Keratinocyte (primary cell): ENCODE data around the gene GPC5. TPM values are rescaled to one million over a fixed set of nuclear protein-coding genes. Genes with fewer than 3 reads are reported as not detected.
"Not testable (repeated sequence)": the region's sequence is repeated elsewhere in the genome, so short reads cannot be mapped to it uniquely, and the experiment has no call there.

Source experiments
- DNase-seq: peaks from one replicate; pipeline ENCODE4 v3.0.0-alpha.2; 2011; ENCODE audit warnings: low read depth, missing footprints, low spot score
- FAIRE-seq: peaks from 2 replicates; lab custom pipeline; 2011; peaks lifted over from hg19 to GRCh38; lab: Jason Lieb, UNC
- H2AFZ ChIP-seq: 2 replicates; pipeline ENCODE4 v1.6.0; 2012; ENCODE audit warnings: low read length, control low read depth, inconsistent platforms; ENCODE audit not compliant: control insufficient read depth
- H3K27ac ChIP-seq: 2 replicates; pipeline ENCODE4 v1.5.1; 2011; ENCODE audit warnings: low read length; ENCODE audit not compliant: control insufficient read depth, insufficient read depth
- H3K27me3 ChIP-seq: 3 replicates; pipeline ENCODE4 v1.6.0; 2011; ENCODE audit warnings: low read length; ENCODE audit not compliant: control insufficient read depth, insufficient read depth; ENCODE audit errors: extremely low read depth
- H3K36me3 ChIP-seq, 2 experiments: 2 replicates in 1 of 2; 3 replicates in 1 of 2; pipeline ENCODE4 v1.5.1; 2011; ENCODE audit warnings: low read length in 2 of 2, mild to moderate bottlenecking in 1 of 2; ENCODE audit not compliant: control insufficient read depth in 2 of 2, insufficient read depth in 2 of 2; ENCODE audit errors: extremely low read depth in 1 of 2
- H3K4me1 ChIP-seq: 3 replicates; pipeline ENCODE4 v1.5.1; 2011; ENCODE audit warnings: low read length; ENCODE audit not compliant: control insufficient read depth, insufficient read depth; ENCODE audit errors: extremely low read depth
- H3K4me2 ChIP-seq: 3 replicates; pipeline ENCODE4 v1.6.0; 2011; ENCODE audit warnings: low read depth, low read length; ENCODE audit not compliant: control insufficient read depth, insufficient read depth; ENCODE audit errors: extremely low read depth
- H3K4me3 ChIP-seq, 3 experiments: fragments of 200-600 bp in 1 of 3; sonication (generic) in 1 of 3; 2 replicates in 2 of 3; 3 replicates in 1 of 3; pipeline ENCODE4 v1.5.1; 2011 to 2016; ENCODE audit warnings: low read length in 3 of 3, mild to moderate bottlenecking in 3 of 3, control low read depth in 2 of 3, inconsistent platforms in 1 of 3, low read depth in 1 of 3, mixed read lengths in 1 of 3, mixed run types in 1 of 3, moderate library complexity in 1 of 3; ENCODE audit not compliant: control insufficient read depth in 2 of 3, insufficient read depth in 2 of 3; ENCODE audit errors: extremely low read depth in 1 of 3
- H3K79me2 ChIP-seq: 2 replicates; pipeline ENCODE4 v1.6.0; 2012; ENCODE audit warnings: low read length; ENCODE audit not compliant: control insufficient read depth, insufficient read depth
- H3K9ac ChIP-seq: 3 replicates; pipeline ENCODE4 v1.6.0; 2011; ENCODE audit warnings: low read length; ENCODE audit not compliant: control insufficient read depth, insufficient read depth; ENCODE audit errors: extremely low read depth
- H3K9me1 ChIP-seq: 3 replicates; pipeline ENCODE4 v1.6.0; 2011; ENCODE audit warnings: low read length; ENCODE audit not compliant: control insufficient read depth, insufficient read depth; ENCODE audit errors: extremely low read depth
- H3K9me3 ChIP-seq: 2 replicates; pipeline ENCODE4 v1.5.1; 2012; ENCODE audit warnings: low read depth, low read length; ENCODE audit not compliant: control insufficient read depth
- H4K20me1 ChIP-seq: 3 replicates; pipeline ENCODE4 v1.6.0; 2011; ENCODE audit warnings: low read length; ENCODE audit not compliant: control insufficient read depth, insufficient read depth; ENCODE audit errors: extremely low read depth
- CTCF ChIP-seq, 3 experiments: IDR thresholded peaks in 1 of 3; conservative IDR thresholded peaks in 1 of 3; optimal IDR thresholded peaks in 1 of 3; 2 replicates in 2 of 3; 3 replicates in 1 of 3; pipeline versions ENCODE3 to v1.5.1; 2011; ENCODE audit warnings: low read length in 3 of 3, mild to moderate bottlenecking in 3 of 3, moderate library complexity in 2 of 3, control low read depth in 1 of 3, inconsistent platforms in 1 of 3; ENCODE audit not compliant: insufficient read depth in 2 of 3; ENCODE audit errors: extremely low read depth in 1 of 3
- EZH2 ChIP-seq: IDR thresholded peaks from one replicate; pipeline ENCODE4 v1.6.1; 2012; ENCODE audit warnings: inconsistent platforms, mild to moderate bottlenecking, low read length, moderate library complexity
- dilution Hi-C: fragments of 300-500 bp; cut with MboI; formaldehyde crosslinking; loops from one replicate; pipeline ENCODE4 v1.7.0; 2020; ENCODE audit warnings: low sequenced_read_pairs; ENCODE audit not compliant: extremely low pct_ligation_motif_present
- polyA plus RNA-seq, 5 experiments: library from polyadenylated mRNA; depleted of rRNA in 3 of 5; stranded (reverse) in 3 of 5; stranded (forward) in 1 of 5; unstranded in 1 of 5; fragments of >200 nt; gene quantifications; 1 replicate in 1 of 5; 2 replicates in 3 of 5; 3 replicates in 1 of 5; pipeline versions ENCODE4 v1.2.1 to v1.2.3, GENCODE V29; 2011 to 2012; ENCODE audit warnings: missing spikeins in 2 of 5, low read depth in 1 of 5, low replicate concordance in 1 of 5

GPC5 gene
- polyA plus RNA-seq, 1 donor (not counting 4 experiments of a cell fraction or from before 2014, with no cell fraction given), result 0.10 TPM

- Histone ChIP-seq H4K20me1 (no peaks in the 10 kb centered on the region), H3K27me3 (no peaks in the 10 kb centered on the region), H3K79me2 (no peaks in the 10 kb centered on the region), H3K9me1 (no peaks in the 10 kb centered on the region), H3K9me3 (no peaks in the 10 kb centered on the region), H3K4me1 (no peaks in the 10 kb centered on the region), H3K9ac (no peak overlapping the region), H3K36me3 (no peaks in the 10 kb centered on the region), H2AFZ (no peak overlapping the region), H3K4me3 (no peak overlapping the region), H3K4me2 (no peak overlapping the region), H3K27ac (no peak overlapping the region)
- no peak for DNase-seq
- dilution Hi-C loops, result no loop called here
- no peak for FAIRE-seq
- TF ChIP-seq EZH2 (no peak), CTCF (optimal IDR thresholded peaks at IDR 0.05 in 1 of 3, IDR thresholded peaks at IDR 0.05 in 1 of 3, conservative IDR thresholded peaks at IDR 0.05 in 1 of 3; ENCODE audit: extremely low read depth in 1 of 3, insufficient read depth in 2 of 3, low read length in 3 of 3) (no peak)
Measured at GRCh38 chr13:92694047-92694446, 1295.6 kb downstream of the GPC5 start.

DNA sequence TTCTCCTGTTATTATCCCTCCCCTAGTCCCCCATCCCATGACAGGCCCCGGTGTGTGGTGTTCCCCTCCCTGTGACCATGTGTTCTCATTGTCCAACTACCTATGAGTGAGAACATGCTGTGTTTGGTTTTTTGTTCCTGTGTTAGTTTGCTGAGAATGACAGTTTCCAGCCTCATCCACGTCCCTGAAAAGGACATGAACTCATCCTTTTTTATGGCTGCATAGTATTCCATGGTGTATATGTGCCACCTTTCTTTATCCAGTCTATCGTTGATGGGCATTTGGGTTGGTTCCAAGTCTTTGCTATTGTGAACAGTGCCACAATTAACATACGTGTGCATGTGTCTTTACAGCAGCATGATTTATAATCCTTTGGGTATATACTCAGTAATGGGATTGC, 1297.4 kb downstream of the GPC5 start:
- H3K4me1 ChIP-seq, DNase-seq, H3K4me2 ChIP-seq, FAIRE-seq, dilution Hi-C loops, H3K27ac ChIP-seq, H3K9me3 ChIP-seq, H3K4me3 ChIP-seq, H3K36me3 ChIP-seq, H4K20me1 ChIP-seq, H2AFZ ChIP-seq, H3K9ac ChIP-seq, H3K27me3 ChIP-seq, H3K9me1 ChIP-seq, H3K79me2 ChIP-seq: not testable (repeated sequence)

DNA sequence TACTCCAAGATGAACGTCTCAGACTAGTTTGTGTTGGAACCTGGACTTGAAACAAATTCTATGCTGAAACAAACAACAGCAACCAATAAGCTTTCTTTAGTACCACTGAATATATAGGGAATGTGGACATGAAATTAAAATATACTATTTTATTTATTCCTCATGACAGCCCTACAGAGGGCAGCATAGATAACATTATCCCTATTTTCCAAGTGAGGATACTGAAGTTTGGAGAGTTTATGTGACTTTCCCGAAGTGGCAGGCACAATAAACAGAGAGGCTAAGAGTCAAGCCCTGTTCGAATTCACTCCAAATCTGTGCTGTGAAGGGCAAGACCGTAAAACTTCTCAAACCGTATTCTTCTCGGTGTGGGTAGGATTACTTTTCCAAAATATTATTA, 1318.3 kb downstream of the GPC5 start:
- no peak overlapping the region for H3K4me2 ChIP-seq

More for the DNA sequence above, 1318.3 kb downstream of the GPC5 start:
- DNase-seq (no peak), FAIRE-seq (no peak)
- TF ChIP-seq CTCF (optimal IDR thresholded peaks at IDR 0.05 in 1 of 3, IDR thresholded peaks at IDR 0.05 in 1 of 3, conservative IDR thresholded peaks at IDR 0.05 in 1 of 3; ENCODE audit: extremely low read depth in 1 of 3, insufficient read depth in 2 of 3, low read length in 3 of 3) (peak in 2 of 3 experiments; percentile 9 to 10), EZH2 (no peak)
- Histone ChIP-seq H2AFZ (no peak overlapping the region), H4K20me1 (no peaks in the 10 kb centered on the region), H3K4me3 (no peak overlapping the region), H3K79me2 (no peaks in the 10 kb centered on the region), H3K36me3 (no peaks in the 10 kb centered on the region), H3K9me1 (no peaks in the 10 kb centered on the region), H3K27ac (no peak overlapping the region), H3K4me1 (no peaks in the 10 kb centered on the region), H3K27me3 (no peaks in the 10 kb centered on the region), H3K9ac (no peak overlapping the region), H3K9me3 (no peaks in the 10 kb centered on the region)
- dilution Hi-C loops, result no loop called here
